Renal cortex interstitium (tissue), 11 donors: ENCODE measurements around the gene ZFP14. TPM values are rescaled to one million over a fixed set of nuclear protein-coding genes. Genes with fewer than 3 reads are reported as not detected.
"Not testable (repeated sequence)": the region's sequence is repeated elsewhere in the genome, so short reads cannot be mapped to it uniquely, and the experiment has no call there.

Experiments used
- DNase-seq, 11 donors: peaks; one replicate each; pipeline ENCODE4 v3.0.0-alpha.2; 2013; ENCODE audit warnings: low read depth in 9 of 11, low spot score in 4 of 11; ENCODE audit errors: extremely low read depth in 1 of 11
- polyA plus RNA-seq, 3 donors: library from polyadenylated mRNA; unstranded; fragments of 120-200 nt; gene quantifications; one replicate each; pipeline ENCODE4 v1.2.1, GENCODE V29; 2013; ENCODE audit not compliant: insufficient read length in 3 of 3

Gene ZFP14
- polyA plus RNA-seq, 3 donors = 11.4 to 14.1 (median 13.3) TPM

- DNase-seq = no peak
Observed at GRCh38 chr19:36373638-36374156, 5.3 kb downstream of the ZFP14 start.

GRCh38 chr19:36371886-36372285 lies 7.1 kb downstream of the ZFP14 start:
- no peak for DNase-seq

GRCh38 chr19:36363845-36364244 lies 15.2 kb downstream of the ZFP14 start:
- no peak for DNase-seq

GRCh38 chr19:36340786-36341372 lies 38.1 kb downstream of the ZFP14 start:
- no peak for DNase-seq

- peak; percentile 89 to 98 (median 94) for DNase-seq
Observed at GRCh38 chr19:36331353-36332228, 47.4 kb downstream of the ZFP14 start.

GRCh38 chr19:36330216-36330615 lies 48.8 kb downstream of the ZFP14 start:
- DNase-seq = no peak

- DNase-seq = not testable (repeated sequence)
Observed at GRCh38 chr19:36329534-36329933, 49.5 kb downstream of the ZFP14 start.

- DNase-seq = not testable (repeated sequence)
Observed at GRCh38 chr19:36326649-36327048, 52.4 kb downstream of the ZFP14 start.

- DNase-seq = not testable (repeated sequence)
Observed at GRCh38 chr19:36315164-36315563, 63.8 kb downstream of the ZFP14 start.

GRCh38 chr19:36314053-36314452 lies 64.9 kb downstream of the ZFP14 start:
- not testable (repeated sequence) for DNase-seq

- DNase-seq = not testable (repeated sequence)
Observed at GRCh38 chr19:36311098-36311760, 67.8 kb downstream of the ZFP14 start.

- DNase-seq = not testable (repeated sequence)
Observed at GRCh38 chr19:36310416-36310990, 68.5 kb downstream of the ZFP14 start.

GRCh38 chr19:36309759-36310158 lies 69.2 kb downstream of the ZFP14 start:
- not testable (repeated sequence) for DNase-seq

GRCh38 chr19:36309309-36309708 lies 69.7 kb downstream of the ZFP14 start:
- not testable (repeated sequence) for DNase-seq

GRCh38 chr19:36292317-36292716 lies 86.7 kb downstream of the ZFP14 start:
- not testable (repeated sequence) for DNase-seq
